Lower leg skin (tissue), 3 donors: Measurements from ENCODE around the gene TRDMT1.

ENCODE experiments used
- POLR2A ChIP-seq, 2 donors: fragments of 450-650 bp; IDR thresholded peaks; one replicate each; pipeline ENCODE4 v1.6.1; 2016 to 2017; ENCODE audit warnings: antibody characterized with exemption in 2 of 2, mild to moderate bottlenecking in 1 of 2, moderate library complexity in 1 of 2
- TF ChIP-seq, protein P1 (sequence below), 3 donors: fragments of 450-650 bp; IDR thresholded peaks; one replicate each; pipeline ENCODE4 v1.5.1; 2016; ENCODE audit warnings: antibody characterized with exemption in 3 of 3, mild to moderate bottlenecking in 3 of 3, moderate library complexity in 2 of 3

DNA sequence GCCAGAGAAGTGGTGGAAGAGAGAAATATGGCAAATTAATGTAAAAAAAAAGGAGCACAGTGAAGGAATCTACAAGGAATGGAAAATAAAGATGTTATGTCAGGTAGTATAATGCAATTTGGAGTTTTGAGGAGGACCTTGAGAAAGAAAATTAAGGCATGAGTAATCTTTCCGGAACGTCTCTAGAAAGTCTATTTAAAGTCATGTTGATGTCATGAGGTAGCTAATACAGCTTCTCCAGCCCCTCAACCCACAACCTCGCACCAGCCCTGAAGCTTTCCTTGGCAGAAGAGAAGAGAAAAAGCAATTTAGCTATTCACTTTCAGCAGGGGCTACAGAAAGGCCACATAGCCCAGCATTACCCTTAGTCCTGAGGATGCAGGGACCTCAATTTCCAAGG lies 22.5 kb downstream of the TRDMT1 start:
- TF ChIP-seq, protein P1, sequence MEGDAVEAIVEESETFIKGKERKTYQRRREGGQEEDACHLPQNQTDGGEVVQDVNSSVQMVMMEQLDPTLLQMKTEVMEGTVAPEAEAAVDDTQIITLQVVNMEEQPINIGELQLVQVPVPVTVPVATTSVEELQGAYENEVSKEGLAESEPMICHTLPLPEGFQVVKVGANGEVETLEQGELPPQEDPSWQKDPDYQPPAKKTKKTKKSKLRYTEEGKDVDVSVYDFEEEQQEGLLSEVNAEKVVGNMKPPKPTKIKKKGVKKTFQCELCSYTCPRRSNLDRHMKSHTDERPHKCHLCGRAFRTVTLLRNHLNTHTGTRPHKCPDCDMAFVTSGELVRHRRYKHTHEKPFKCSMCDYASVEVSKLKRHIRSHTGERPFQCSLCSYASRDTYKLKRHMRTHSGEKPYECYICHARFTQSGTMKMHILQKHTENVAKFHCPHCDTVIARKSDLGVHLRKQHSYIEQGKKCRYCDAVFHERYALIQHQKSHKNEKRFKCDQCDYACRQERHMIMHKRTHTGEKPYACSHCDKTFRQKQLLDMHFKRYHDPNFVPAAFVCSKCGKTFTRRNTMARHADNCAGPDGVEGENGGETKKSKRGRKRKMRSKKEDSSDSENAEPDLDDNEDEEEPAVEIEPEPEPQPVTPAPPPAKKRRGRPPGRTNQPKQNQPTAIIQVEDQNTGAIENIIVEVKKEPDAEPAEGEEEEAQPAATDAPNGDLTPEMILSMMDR (IDR thresholded peaks at IDR 0.05): no peak
- no peak for TF ChIP-seq POLR2A (IDR thresholded peaks at IDR 0.05)
